G401 (cell line): ENCODE results near the gene TP53BP1. TPM values are rescaled to one million over a fixed set of nuclear protein-coding genes. Genes with fewer than 3 reads are reported as not detected.
"Not testable (repeated sequence)": the region's sequence is repeated elsewhere in the genome, so short reads cannot be mapped to it uniquely, and the experiment has no call there.

ENCODE experiments used
- DNase-seq: peaks from one replicate; pipeline ENCODE4 v3.0.0-alpha.2; 2015; ENCODE audit warnings: low spot score
- in situ Hi-C: cut with HindIII; loops from 2 replicates; pipeline ENCODE4 v1.10.0; 2016; ENCODE audit warnings: low sequenced_read_pairs, mixed read lengths
- total RNA-seq: library from RNA; depleted of rRNA; stranded (reverse); fragments of >200 nt; shearing (Covaris generic); gene quantifications from 2 replicates; pipeline ENCODE4 v1.2.3, GENCODE V29; 2014

Gene TP53BP1
- total RNA-seq, 1 experiment from 2014 or later = 79.1 TPM

GRCh38 chr15:43436395-43436794 is 56.6 kb downstream of the TP53BP1 start:
- in situ Hi-C loops = no loop called here
- DNase-seq = no peak

- no peak for DNase-seq
- in situ Hi-C loops = no loop called here
These were observed 58.5 kb downstream of the TP53BP1 start for GRCh38 chr15:43434446-43434845.

DNA sequence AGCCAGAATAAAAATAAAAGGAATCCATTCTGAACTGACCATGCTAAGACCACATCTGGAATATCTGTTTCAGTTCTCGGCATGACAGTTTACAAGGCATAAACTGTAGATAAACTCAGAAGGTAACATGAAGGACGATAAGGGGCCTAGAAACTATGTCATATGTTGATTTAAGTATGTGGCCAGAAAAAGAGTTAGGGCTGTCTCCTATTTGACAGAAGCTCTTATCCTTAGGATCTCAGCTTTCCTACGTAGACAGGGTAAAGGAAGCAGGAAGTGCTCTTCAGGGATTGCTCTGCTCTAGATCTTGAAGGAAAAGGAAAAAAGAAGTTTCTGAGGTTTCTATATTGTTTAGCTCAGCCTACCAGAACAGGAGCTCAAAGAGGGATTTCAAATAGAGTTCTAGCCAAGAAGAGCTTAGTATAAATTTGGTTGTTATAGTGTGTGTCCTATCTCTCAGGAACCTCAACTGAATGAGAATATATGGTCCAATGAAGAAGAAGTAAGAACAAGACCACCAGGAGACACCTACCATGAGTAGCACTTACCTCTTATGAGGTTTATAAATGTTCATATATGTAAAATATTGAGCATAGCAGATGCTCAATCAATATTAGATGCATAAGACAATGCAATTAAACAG is 59.2 kb downstream of the TP53BP1 start:
- in situ Hi-C loops = no loop called here
- DNase-seq = no peak

- DNase-seq = no peak
- in situ Hi-C loops = no loop called here
These were observed 59.8 kb downstream of the TP53BP1 start for GRCh38 chr15:43433165-43433564.

DNA sequence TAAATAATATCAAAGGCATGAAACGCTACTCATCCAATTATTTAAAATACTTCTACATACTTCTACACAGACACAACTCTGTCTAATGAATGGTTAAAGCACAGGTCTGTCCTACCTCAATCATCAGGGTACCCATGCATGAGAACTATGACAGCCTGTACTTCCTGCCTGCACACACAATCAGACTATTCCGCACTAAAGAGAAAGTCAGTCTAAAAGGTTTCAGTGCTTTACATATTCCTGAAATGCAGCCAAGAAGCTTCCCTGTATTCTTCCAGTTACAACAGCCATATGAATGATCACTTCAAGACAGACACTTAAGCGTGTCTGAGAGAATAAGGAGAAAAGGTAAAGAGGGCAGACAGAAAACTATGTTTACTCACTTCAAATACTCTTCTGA is 63.3 kb downstream of the TP53BP1 start:
- peak; percentile 31 for DNase-seq
- in situ Hi-C loops = no loop called here

- no peak for DNase-seq
- in situ Hi-C loops = no loop called here
These were observed 69.2 kb downstream of the TP53BP1 start for GRCh38 chr15:43423793-43424192.

- in situ Hi-C loops = no loop called here
- no peak for DNase-seq
These were observed 72.1 kb downstream of the TP53BP1 start for GRCh38 chr15:43420876-43421275.

- DNase-seq = no peak
- in situ Hi-C loops = no loop called here
These were observed 72.5 kb downstream of the TP53BP1 start for GRCh38 chr15:43420435-43420834.

GRCh38 chr15:43414196-43414595 is 78.8 kb downstream of the TP53BP1 start:
- in situ Hi-C loops = no loop called here
- no peak for DNase-seq

GRCh38 chr15:43412096-43412495 is 80.9 kb downstream of the TP53BP1 start:
- in situ Hi-C loops = no loop called here
- DNase-seq = no peak

- in situ Hi-C loops = no loop called here
- DNase-seq = no peak
These were observed 82.3 kb downstream of the TP53BP1 start for GRCh38 chr15:43410572-43411214.

GRCh38 chr15:43408789-43409188 is 84.2 kb downstream of the TP53BP1 start:
- no peak for DNase-seq
- in situ Hi-C loops = no loop called here

GRCh38 chr15:43406808-43407207 is 86.1 kb downstream of the TP53BP1 start:
- DNase-seq = no peak
- in situ Hi-C loops = no loop called here

DNA sequence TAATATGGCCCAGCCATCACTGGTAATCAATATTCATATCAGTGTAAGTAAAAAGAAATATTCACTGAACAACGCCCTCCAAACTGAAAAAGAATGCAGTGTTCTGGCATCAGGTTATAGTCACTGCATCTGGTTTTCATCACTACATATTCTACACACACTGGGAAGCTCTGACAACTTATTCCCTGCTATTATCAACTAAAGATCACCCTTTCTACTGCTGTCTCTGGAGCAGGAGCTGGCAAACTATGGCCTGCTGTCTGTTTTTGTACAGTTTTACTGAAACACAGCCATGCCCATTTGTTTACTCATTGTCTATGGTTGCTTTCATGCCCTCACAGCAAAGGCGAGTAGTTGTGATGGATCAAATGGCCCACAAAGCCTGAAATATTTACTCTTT is 86.8 kb downstream of the TP53BP1 start:
- DNase-seq = no peak
- in situ Hi-C loops = no loop called here

DNA sequence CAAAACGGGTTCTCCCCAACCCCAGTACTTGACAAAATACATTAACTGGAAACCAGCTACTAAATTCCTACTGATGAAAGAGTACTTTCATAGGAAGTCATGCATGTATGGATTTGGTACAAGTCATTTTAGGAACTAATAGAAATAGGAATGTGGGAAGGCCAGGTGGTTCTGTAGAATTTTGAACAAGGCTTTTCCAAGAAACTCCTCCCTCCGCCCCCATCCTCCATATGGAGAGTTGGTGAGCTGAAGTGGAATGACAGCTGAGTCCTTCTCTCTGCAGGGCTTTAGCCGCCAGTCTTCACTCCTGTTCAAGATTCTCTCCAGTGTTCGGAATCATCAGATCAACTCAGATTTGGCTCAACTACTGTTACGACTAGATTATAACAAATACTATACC is 88.8 kb downstream of the TP53BP1 start:
- DNase-seq = no peak

DNA sequence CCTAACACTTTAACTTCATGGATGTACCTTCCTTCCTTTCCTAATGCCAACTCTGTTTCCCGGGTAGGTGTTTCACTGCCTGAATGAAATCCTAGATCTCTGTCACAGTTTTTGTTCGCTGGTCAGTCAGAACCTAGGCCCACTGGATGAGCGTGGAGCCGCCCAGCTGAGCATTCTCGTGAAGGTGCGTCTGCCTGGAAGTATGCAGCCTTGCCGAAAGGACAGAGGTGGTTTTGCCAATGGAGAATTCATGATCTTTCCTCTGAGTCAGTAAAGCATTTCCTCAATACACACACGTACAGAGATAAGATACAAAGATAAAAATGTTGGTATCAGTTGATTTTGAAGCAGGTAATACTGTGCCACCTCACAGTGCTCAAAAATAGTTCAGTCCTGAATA is 89.3 kb downstream of the TP53BP1 start:
- in situ Hi-C loops = no loop called here
- no peak for DNase-seq

More for the DNA sequence above, 88.8 kb downstream of the TP53BP1 start:
- in situ Hi-C loops = no loop called here

DNA sequence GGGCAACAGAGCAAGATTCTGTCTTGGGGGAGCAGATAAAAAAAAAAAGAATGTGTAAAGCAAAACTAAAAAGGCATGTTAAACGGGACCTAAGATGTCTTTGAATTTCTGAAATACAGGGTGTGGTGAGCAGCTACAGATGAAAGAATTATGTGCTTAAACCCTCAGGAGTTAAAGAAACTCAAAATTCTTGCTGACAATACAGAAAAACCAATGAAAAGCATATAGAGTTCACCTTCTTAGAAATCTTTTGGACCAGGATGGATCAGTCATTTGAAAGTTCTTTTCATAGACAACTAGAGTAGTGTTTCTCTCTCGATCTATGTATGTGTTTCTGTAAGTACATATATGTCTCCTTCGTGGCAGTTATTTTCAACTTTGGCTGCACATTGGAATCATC is 90.7 kb downstream of the TP53BP1 start:
- DNase-seq = no peak
- in situ Hi-C loops = no loop called here

- in situ Hi-C loops, DNase-seq: not testable (repeated sequence)
These were observed 99.4 kb downstream of the TP53BP1 start for GRCh38 chr15:43393592-43393991.

DNA sequence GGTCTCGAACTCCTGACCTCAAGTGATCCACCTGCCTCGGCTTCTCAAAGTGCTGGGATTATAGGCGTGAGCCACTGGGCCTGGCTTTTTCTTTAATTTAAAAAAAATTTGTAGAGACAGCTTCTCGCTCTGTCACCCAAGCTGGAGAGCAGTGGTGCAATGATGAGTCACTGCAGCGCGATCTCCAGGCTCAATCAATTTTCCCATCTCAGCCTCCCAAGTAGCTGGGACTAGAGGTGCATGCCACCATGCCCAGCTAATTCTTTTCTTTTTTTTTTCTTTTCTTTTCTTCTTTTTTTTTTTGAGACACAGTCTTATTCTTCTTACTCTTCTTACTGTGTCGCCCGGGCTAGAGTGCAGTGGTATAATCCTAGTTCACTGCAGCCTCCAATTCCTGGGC is 102.2 kb downstream of the TP53BP1 start:
- in situ Hi-C loops = no loop called here
- DNase-seq = no peak

- in situ Hi-C loops = no loop called here
These were observed 109.9 kb downstream of the TP53BP1 start for GRCh38 chr15:43383070-43383469.

DNA sequence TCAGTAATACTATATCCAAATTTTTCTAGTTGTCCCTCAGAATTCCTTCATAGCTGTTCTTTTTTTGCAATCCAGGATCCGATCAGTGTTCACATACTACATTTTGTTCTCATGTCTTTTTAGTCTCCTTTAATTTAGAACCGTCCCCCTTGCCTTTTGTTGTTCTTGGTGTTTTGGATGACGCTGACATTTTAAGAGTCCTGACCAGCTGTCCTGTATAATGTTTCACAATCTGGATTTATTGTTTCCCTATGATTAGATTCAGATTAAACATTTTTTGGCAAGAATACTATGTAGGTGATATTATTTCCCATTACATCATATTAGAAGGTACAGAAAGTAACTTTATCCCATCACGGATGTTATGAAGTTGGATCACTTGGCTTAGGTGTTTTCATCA is 110.6 kb downstream of the TP53BP1 start:
- in situ Hi-C loops = no loop called here
- no peak for DNase-seq

More at GRCh38 chr15:43383070-43383469, 109.9 kb downstream of the TP53BP1 start:
- no peak for DNase-seq
